CD1c-positive myeloid dendritic cell (primary cell): ENCODE data around the gene C1QL1.

ENCODE experiments used
- DNase-seq: peaks from one replicate; pipeline ENCODE4 v3.0.0-alpha.2; 2016; ENCODE audit errors: extremely low spot score

Gene C1QL1

GRCh38 chr17:44915862-44916780, 52.0 kb downstream of the C1QL1 start:
- peak; percentile 57 for DNase-seq

- no peak for DNase-seq
These were observed 52.8 kb downstream of the C1QL1 start, which contains the start of gene GFAP for GRCh38 chr17:44915321-44915726. Gene GFAP, minus strand, starts transcription at chr17:44915500. Its CDS starts 14 bp downstream, at chr17:44915486.

- no peak for DNase-seq
These were observed 53.3 kb downstream of the C1QL1 start for GRCh38 chr17:44914698-44915271.

GRCh38 chr17:44914148-44914547, 54.0 kb downstream of the C1QL1 start:
- DNase-seq: no peak

GRCh38 chr17:44913676-44914075, 54.4 kb downstream of the C1QL1 start:
- no peak for DNase-seq

- no peak for DNase-seq
These were observed 55.1 kb downstream of the C1QL1 start for GRCh38 chr17:44912763-44913544.

- DNase-seq: peak; percentile 61
These were observed 56.7 kb downstream of the C1QL1 start for GRCh38 chr17:44911133-44912001.

- DNase-seq: no peak
These were observed 57.6 kb downstream of the C1QL1 start for GRCh38 chr17:44910231-44911106.
